GM18520 (cell line): Measurements from ENCODE around the gene ARSA.
A peak's percentile ranks its signal among the peaks of the same experiment; 100 is the strongest.
"Not testable (repeated sequence)": the region's sequence is repeated elsewhere in the genome, so short reads cannot be mapped to it uniquely, and the experiment has no call there.

Source experiments
- ATAC-seq: cut with Tn5 transposase; IDR thresholded peaks from one replicate; pipeline ENCODE4 v1.9.1; 2021; ENCODE audit not compliant: unreplicated experiment

The ARSA gene

DNA sequence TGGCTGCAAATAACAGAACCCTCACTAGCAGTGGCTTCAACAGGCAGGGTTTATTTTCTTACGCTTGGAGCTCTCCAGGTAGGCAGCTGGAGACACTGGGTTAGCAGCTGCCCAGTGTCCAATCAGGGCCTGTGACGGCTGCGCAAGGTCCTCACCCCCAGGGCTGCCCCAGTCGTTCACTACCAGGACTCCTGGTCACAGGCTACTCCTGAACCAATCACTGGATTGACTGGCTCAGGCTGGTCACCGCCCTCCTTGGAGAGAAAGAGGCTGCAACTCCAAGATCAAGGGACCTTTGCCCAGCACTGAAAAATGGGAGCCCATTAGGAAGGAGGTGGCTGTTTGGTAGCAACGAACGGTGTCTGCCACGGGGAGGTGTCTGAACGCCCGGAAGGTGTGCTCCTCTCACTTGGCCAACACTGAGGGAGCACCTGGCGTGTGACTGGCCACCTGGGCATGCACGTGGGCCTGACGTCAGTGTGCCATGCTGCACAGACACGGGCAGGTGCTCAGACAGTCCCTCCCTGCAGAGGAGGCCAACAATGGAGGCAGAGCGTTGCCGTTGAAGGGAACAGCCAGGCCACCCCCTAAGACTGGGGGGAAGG, 5.1 kb downstream of the ARSA start:
- no peak for ATAC-seq

DNA sequence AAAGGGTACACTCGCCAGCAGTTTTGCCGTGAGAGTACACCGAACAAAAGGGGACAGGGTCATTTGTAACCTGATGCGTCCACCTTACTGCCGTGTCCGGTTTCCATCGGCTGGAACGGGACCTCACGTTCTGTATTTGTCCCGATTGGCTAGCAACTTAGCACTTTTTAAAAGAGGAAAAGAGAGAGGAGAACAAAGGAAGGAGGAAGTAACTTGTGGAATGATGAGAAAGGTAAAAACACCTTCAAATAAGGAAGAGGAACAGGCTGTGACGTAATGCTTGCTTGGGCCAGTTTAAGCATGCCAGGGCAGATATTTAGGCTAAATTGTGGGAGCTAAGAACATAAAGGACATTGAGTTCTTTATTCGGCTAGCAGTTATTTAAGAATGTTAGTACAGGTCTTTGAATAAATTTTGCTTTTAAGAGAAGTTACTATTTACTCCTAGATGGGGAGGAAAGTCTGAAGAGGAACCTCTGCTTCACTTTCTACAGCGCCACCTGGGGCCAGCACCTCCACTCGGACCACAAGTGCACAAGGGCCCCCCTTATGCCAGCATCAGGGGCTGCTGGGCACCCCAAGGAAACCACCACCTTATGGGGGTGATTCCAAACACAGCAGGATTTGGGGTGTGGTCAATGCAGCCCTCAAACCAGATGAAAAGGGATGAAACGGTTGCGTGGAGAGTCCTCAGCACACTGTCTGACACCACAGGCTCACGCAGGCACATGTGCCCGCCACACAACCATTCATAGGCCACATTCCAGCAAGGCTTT, 5.8 kb downstream of the ARSA start:
- ATAC-seq, result no peak

DNA sequence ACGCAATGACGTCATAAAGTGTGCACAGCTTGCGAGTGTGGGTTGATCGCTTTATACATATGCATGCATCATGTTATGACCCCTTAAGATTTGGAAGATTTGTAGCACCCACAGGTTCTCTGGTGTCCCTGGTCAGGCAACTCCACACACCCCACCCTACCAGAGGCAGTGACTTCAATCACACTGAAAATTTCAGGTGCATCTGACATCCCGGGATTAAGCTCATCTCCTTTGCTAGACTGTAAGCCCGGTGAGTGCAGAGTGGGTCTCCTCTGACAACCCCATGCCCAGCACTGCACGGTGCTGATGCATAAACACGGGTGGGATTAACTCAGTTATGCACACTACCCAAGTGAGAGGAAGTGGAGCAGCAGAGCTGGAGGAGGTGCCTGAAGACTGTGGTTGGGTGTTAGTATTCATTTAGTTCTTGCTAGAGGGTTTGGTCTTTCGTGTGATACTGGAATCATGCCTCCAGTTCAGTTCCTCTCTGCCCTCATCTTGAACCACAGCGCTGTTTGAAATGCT, 6.5 kb downstream of the ARSA start:
- ATAC-seq, result peak; percentile 33

DNA sequence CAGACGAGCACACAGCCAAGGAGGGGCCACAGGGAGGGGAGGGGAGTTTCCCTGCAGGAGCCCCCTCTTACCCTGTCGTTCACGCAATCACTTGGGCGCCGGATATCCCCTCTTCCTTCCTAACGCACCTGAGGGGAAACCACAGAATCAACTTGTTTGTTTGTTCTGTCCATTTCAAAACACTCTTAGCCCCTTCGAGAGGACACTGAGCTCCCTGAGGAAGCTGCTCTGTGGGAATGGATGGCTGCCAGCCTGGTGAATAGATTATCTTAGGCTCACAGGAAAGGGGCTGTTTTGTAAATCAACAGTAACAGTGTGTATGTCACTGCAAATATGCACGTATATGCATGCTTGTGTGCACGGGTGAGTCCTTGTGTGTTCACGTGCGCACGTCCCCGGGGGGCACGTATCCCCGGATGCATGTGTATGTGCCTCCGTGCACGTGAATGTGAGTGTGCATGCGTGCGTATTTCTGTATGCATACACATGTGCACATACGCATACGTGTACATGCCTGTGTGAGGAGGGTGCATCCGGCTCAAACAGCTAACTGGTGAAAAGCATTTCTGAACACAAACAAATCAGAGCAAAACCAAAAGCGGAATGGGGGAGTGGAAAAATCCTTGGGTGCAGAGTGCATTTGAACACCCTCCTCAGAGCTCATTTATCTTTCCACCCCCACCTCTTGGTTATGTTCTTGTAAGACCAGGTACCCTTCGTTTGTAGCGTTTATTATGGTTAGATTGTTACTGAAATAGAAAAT, 7.2 kb downstream of the ARSA start:
- peak; percentile 21 for ATAC-seq

DNA sequence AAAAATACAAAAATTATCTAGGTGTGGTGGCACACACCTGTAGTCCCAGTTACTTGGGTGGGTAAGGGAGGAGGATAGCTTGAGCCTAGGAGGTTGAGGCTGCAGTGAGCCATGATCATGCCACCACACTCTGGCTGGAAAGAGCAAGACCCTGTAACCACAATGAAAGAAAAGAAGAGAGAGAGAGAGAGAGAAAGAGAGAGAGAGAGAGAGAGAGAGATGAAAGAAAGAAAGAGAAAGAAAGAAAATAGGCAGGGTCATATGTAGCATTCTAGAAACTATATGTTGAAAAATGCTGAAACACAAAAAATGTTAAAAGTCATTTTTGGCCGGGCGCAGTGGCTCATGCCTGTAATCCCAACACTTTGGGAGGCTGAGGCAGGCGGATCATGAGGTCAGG, 13.7 kb downstream of the ARSA start:
- ATAC-seq, result not testable (repeated sequence)

DNA sequence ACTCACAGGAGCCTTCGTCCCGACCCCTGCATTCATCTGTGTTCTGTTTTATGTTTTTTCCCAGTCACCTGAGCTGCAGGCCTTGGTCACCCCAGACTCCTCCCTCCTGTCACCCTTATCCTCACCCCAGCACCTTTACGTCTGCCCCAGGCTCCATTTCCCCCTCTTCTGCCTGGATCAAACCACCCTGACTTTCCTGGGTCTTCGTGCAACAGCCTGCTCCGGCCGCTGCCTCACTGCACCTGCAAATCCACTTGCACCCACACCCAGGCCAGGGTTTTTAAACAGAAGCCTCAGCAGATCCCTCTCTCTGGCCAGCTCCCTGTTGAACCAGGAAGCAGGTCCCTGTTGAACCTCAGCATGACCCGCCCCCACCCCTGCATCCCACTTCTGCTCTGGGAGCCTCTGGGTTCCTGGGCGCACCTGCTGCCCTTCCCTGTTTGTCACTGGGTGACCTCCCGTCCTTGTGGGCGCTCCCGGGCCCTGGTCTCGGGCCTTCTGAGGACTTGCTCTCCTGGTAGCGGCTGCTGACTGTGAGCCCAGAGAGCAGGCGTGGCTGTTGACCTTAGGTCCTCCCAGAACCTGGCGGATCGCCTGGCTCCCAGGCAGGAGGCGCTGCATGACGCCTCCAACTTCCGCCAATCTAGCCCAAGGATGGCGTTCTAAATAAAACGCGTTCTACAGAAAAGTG, 14.5 kb downstream of the ARSA start:
- no peak for ATAC-seq

DNA sequence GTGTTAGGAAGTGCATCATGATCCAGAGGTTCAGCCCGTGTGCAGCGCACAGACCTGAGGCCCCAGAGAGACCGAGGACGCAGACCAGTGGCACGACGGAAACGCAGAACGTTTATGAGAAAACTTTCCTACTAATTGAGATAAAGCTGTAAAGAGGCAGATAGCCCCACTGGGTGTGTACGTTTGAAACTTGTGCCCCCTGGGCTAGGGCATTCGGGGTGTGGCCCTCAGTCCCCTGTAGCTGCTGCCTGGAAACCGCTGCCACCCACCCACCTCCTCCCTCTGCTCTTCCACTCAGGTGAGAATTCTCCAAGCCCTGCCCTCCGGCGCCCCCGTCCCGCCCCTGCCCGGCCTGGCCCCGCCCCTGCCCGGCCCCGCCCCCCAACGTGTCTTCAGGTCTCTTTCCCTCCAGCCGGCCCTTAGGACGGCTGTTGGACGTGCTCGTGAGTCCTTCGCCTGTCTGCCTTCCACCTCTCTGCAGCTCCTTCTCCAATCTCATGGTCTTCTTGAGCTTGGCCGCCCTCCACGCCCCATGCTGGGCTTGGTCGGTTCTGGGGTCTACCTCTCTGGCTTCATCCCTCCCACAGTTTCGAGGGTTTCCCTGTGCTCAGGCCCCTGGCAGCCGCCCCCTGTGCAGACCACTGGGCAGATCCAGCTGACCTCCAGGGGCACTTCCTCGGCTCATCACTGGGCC, 15.3 kb downstream of the ARSA start:
- no peak for ATAC-seq

DNA sequence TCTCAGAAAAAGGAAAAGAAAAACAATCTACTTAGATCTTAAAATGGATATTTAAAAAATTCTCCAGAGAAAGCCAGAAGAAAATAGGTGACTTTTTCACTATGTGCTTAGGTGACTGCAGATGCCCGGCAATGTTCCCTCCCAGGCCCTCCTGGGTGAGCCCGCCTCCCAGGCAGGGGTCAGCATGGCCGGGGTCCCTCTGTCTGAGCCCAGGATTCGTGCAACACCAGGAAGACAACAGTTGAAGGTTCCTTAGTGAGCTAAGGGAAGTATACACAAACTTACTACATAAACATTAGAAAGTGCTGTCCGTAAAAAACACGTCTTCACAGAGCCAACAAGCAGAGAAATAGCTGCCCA, 15.8 kb downstream of the ARSA start:
- no peak for ATAC-seq

DNA sequence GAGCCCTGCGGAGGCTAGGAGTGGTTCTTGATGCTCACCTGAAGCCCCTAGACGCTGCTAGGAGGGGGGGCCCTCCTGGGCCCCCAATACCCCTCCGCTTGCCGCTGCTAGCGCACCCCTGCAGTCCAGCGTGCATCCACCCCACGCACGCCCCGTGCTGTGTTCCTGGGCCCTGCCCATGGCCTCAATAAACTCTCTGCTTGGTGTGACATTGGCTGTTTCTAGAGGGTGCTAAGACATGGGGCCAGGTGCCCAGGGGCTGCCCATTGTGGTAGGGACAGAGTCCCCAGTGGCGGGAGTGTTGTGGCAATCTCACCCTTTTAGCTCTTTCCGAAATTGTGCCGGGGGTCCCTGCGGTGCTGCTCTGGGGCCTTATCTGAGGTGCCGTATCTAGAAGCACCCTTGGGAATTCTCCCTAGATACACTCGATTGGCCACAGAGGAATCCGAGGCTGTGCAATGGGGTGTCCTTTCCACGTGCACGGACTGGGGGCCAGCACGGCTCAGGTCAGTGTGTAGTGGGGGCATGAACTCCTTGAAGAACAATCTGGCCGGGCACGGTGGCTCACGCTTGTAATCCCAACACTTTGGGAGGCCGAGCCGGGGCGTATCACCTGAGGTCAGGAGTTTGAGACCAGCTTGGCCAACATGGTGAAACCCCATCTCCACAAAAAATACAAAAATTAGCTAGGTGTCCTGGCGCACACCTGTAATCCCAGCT, 16.5 kb downstream of the ARSA start:
- ATAC-seq, result no peak

DNA sequence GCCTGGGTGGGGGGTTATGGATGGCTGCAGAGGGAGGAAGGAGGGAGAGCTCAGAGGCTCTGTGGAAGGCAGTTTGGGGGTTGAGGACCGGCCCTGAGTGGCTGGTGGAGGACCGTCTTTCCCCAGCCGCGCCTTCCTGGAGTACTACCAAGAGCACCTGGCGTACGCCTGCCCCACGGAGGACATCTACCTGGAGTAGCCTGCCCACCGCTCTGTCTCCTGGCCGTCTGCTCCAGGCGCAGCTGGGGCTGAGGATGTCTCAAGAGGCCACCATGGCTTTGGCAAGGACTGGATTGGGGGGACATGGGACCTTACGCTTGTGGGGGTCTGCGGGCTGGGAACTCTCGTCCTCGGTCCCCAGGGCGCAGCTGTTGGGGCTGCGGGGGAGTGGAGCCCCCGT, 17.4 kb downstream of the ARSA start:
- ATAC-seq, result no peak

DNA sequence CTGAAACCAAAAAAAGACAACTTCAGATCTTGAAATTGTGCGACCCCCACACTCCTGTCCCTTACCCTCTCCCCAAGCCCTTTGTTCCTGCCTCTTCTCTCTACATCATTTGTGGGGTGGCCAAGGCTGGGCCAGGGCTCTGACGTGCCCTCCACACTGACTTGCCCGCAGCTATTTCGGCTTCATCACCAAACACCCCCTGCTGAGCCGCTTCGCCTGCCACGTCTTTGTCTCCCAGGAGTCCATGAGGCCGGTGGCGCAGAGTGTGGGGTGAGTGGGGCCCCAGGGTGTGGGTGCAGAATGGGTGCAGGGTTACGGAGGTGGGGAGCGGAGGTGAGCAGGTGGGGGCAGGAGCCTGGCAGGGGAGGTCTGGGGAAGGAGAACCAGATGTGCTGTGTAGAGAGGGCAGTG, 17.9 kb downstream of the ARSA start:
- no peak for ATAC-seq

DNA sequence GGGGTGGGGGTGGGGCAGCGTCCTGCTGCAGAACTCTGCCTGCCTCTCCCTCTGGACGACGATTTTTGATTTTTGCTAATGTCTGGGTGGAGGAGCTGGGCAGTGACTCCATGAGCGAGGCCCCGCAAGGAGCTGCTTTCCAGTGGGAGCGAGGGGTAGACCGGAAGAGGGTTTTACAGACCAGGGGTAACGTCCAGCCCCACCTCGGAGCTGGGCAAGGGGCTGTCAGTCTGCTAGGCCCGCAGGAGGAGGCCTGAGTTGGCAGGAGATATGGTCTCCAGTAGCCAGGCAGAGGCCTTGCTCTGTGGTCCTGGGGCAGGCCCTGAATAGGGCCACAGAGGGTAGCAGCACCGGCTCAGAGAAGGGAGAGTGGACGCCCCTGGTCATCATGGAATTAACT, 18.4 kb downstream of the ARSA start:
- no peak for ATAC-seq

DNA sequence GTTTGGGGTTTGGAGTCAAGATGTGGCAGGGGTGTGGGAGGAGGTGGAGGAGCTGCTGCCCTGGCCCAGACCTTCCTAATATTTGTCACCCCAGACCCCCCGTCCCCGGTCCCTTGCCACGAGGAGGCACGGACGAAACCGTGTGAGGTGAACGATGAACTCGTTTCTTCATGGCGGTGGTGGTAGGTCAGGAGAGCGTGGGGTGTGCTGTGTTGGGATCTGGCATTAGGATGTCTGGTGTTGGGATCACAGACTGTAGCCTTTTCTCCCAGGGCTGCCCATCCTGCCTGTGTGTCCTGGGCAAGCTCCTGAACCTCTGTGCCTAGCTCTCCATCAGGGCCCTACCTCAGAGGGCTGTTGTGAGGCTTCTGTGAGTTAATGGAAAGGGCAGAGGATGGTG, 19.0 kb downstream of the ARSA start:
- ATAC-seq, result no peak

DNA sequence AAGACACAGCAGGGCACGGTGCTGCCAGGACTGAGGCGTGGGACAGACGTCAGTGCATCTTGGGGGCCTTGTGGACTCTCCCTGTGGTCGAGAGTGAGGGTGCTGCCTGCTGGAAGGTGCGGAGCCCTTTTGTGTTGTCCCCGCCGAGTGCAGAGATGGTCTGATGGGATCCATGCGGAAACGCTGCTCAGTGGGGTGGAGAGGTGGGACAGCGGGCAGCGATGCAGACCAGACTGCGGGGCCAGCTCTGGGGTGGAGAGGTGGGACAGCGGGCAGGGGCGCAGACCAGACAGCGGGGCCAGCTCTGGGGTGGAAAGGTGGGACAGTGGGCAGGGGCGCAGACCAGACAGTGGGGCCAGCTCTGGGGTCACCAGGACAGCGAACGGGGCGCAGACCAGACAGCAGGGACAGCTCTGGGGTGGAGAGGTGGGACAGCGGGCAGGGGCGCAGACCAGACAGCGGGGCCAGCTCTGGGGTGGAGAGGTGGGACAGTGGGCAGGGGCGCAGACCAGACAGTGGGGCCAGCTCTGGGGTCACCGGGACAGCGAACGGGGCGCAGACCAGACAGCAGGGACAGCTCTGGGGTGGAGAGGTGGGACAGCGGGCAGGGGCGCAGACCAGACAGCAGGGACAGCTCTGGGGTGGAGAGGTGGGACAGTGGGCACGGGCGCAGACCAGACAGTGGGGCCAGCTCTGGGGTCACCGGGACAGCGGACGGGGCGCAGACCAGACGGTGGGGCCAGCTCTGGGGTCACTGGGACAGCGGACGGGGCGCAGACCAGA, 19.7 kb downstream of the ARSA start:
- ATAC-seq, result not testable (repeated sequence)

DNA sequence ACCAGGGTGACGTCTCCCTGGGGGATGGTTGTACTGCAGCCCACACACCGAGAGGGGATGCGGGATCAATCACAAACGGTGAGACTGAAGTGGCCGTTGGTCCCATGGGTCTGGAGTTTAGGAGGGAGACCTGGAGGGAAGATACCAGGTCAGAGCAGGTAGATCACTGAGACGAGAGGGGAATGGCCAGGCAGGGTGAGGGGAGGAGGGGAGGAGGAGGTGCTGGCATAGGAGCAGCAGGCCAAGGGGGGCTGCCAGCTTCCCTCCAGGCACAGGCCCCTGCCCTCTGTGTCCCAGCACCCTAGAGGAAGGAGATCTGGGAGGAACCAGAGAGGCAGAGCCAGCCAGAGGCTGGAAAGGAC, 20.3 kb downstream of the ARSA start:
- ATAC-seq, result no peak

DNA sequence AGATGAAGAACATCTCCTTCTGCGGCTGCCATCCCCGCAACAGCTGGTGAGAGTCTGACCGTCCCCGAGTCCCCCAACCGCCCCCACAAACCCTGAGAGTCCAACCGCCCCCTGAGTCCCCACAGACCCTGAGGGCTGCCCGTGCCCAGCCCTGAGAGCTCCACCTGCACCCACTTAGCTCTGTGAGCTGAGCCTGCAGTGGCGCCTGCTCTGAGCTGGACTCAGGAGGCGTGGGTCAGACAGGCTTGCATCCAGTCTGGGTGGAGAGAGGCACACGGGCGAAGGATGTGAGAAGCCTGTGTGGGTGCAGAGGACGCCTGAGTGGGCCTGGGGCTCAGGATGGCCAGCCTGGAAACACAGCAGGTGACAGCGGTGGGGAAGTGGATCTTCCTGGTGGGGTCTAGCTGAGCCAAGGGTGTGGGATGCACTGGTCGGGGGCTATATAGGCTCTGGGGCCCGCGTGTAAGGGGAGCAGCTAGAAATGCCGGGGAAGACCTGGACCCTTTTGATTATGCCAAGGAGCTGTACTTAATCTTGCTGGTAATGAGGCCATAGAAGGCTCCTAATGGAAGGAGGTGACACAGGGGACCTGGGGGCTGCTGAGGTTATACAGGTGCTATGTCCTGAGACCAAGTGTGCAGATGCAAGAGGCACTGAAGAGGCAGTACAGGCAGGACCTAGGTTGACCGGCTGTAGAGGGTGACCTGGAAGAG, 20.9 kb downstream of the ARSA start:
- no peak for ATAC-seq

DNA sequence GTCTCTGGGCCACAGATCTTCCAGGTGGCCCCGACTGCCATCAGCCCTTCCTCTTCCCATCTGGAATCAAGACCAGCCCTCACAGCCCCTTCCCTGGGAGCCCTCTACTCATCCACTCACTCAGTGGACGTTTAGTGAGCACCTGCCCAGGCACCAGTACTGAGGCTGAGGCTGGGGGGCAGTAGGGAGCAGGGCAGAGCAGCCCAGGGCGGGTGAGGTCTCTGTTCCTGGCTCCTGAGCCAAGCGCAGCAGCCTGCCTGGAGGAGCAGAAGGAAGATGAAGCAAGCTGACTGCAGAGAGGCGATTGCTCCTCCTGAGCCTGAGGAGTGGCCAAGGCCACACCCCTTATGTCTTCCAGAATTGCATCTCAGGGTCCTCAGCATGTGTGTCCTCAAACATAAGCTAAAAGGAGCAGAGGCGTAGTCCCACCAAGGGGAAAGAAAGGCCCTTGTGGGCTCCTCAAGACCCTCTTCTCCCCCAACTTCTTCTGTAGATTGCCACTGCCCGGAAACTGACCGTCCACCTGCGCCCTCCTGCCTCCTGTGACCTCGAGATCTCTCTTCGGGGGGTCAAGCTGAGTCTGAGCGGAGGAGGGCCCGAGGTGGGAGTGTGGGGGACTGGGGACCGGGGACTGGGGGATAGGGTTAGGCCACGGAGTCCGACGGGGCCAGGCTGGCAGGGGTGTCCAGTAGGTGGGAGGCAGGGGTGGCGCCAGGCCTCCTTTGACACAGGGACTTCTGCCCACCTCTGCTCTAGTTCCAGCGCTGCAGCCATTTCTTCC, 21.6 kb downstream of the ARSA start:
- ATAC-seq, result no peak

DNA sequence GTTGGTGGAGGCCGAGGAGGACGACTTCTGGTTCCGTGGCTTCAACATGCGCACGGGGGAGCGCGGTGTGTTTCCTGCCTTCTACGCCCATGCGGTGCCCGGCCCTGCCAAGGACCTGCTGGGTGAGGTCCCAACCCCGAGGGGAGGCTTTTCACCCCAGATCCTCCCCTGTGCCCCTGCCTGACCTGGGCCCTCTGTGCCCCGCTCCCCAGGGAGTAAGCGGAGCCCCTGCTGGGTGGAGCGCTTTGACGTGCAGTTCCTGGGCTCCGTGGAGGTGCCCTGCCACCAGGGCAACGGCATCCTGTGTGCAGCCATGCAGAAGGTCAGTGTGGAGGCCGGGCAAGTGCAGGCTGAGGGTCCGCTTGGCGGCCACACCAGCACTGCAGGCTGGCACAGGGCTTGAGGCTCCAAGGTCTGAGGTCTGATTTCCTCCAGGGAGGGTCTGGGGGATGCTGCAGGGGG, 22.3 kb downstream of the ARSA start:
- no peak for ATAC-seq
